Ovary (tissue), 9 donors: Measurements from ENCODE around the gene CHD9. TPM values are rescaled to one million over a fixed set of nuclear protein-coding genes. Genes with fewer than 3 reads are reported as not detected.

Experiments
- DNase-seq, 5 donors: peaks; one replicate each; pipeline ENCODE4 v3.0.0-alpha.2; 2019 to 2020
- H3K27ac ChIP-seq, 2 donors: fragments of 200-600 bp; one replicate each; pipeline versions ENCODE4 v1.5.1 to v1.8.0; 2019 to 2022
- H3K27me3 ChIP-seq: fragments of 200-600 bp; one replicate; pipeline ENCODE4 v1.8.0; 2022
- H3K36me3 ChIP-seq: fragments of 200-600 bp; sonication (generic); one replicate; pipeline ENCODE4 v1.5.1; 2019
- H3K4me1 ChIP-seq: one replicate; pipeline ENCODE4 v1.8.1; 2013; ENCODE audit warnings: mild to moderate bottlenecking, moderate library complexity; ENCODE audit not compliant: insufficient read depth
- H3K4me3 ChIP-seq: fragments of 200-600 bp; sonication (generic); one replicate; pipeline ENCODE4 v1.5.1; 2017
- H3K9me3 ChIP-seq, 2 donors: fragments of 200-600 bp in 1 of 2; sonication (generic) in 1 of 2; one replicate each; pipeline versions ENCODE4 v1.5.1 to v1.8.1; 2013 to 2019; ENCODE audit warnings: mild to moderate bottlenecking in 1 of 2, moderate library complexity in 1 of 2
- CTCF ChIP-seq, 3 donors: fragments of 450-650 bp in 2 of 3; fragments of 200-600 bp in 1 of 3; IDR thresholded peaks; one replicate each; pipeline versions ENCODE4 v1.5.1 to v1.8.0; 2016 to 2022; ENCODE audit warnings: antibody characterized with exemption in 3 of 3, mild to moderate bottlenecking in 1 of 3
- EP300 ChIP-seq: sonication (generic); formaldehyde crosslinking; IDR thresholded peaks from one replicate; pipeline ENCODE4 v1.6.1; 2017; ENCODE audit warnings: antibody characterized with exemption
- POLR2A ChIP-seq: fragments of 450-650 bp; IDR thresholded peaks from one replicate; pipeline ENCODE4 v1.6.1; 2017; ENCODE audit warnings: antibody characterized with exemption, mild to moderate bottlenecking, moderate library complexity
- WGBS, 3 donors: extraction: QIAGEN DNeasy Blood & Tissue Kit in 1 of 3; methylation state at CpG; one replicate each; pipeline versions ENCODE4 v1.1.5 to v1.1.7; 2013 to 2017; 5-methylcytosine and 5-hydroxymethylcytosine counted together
- intact Hi-C, 4 donors: fragments of 100-400 bp; cut with DNase I; formaldehyde crosslinking; loops; one replicate each; pipeline versions ENCODE4 v1.11.0 to v1.15.1; 2022 to 2023
- polyA plus RNA-seq, 2 donors: library from polyadenylated mRNA; stranded (reverse); fragments of 200-250 nt in 1 of 2; fragments of 350-450 nt in 1 of 2; fragmentation: Illumina TruSeq in 1 of 2; extraction: RNeasy Lipid Tissue Mini Kit (QIAGEN cat#74804) in 1 of 2; gene quantifications; one replicate each; pipeline ENCODE4 v1.2.3, GENCODE V29; 2013 to 2014
- total RNA-seq, 7 donors: library from RNA; depleted of rRNA in 2 of 7; stranded (reverse); fragments of >200 nt in 2 of 7; fragmentation: NEBNext Ultra II Directional in 3 of 7; extraction: Animal tissue kit (Norgen Biotek cat#: 25700) in 3 of 7; gene quantifications; one replicate each; pipeline versions ENCODE4 v1.1.0 to v1.2.4, GENCODE V29; 2016 to 2023
- donor health status: DM: no; HTN: no; CAD: no; lungs with moderate emphysema.
- donor health status: DM: no; HTN: no; CAD: no.
- donor health status: Bipolar disorder and iron deficiency.
- donor health status: DM: yes; HTN: yes; CAD: no.
- donor health status: DM: no; HTN: no; CAD: no.
- donor health status: DM: yes; HTN: yes; CAD: no.

Gene CHD9
- total and polyA plus RNA-seq, 9 donors = 11.8 to 100 (median 84.1) TPM

GRCh38 chr16:53061701-53062159, 6.9 kb downstream of the CHD9 start:
- no peaks in the 10 kb centered on the region for H3K4me1 ChIP-seq
- H3K27ac ChIP-seq = no peak overlapping the region
- H3K36me3 ChIP-seq = no peaks in the 10 kb centered on the region
- TF ChIP-seq CTCF (IDR thresholded peaks at IDR 0.05) (no peak), POLR2A (no peak), EP300 (no peak)
- H3K4me3 ChIP-seq = no peak overlapping the region
- no peak for DNase-seq
- intact Hi-C loops = no loop called here
- 76 to 79% (median 78%) methylated on average over 3 of the region's 3 CpGs for WGBS, 3 donors
- H3K9me3 ChIP-seq = no peaks in the 10 kb centered on the region
- no peaks in the 10 kb centered on the region for H3K27me3 ChIP-seq

GRCh38 chr16:53064081-53064578, 9.3 kb downstream of the CHD9 start:
- Histone ChIP-seq H3K4me1 (no peaks in the 10 kb centered on the region), H3K9me3 (no peaks in the 10 kb centered on the region), H3K27me3 (no peaks in the 10 kb centered on the region), H3K27ac (no peak overlapping the region), H3K4me3 (no peak overlapping the region), H3K36me3 (no peaks in the 10 kb centered on the region)
- no peak for DNase-seq
- 90 to 98% (median 93%) methylated on average over 1 of the region's 1 CpG for WGBS, 3 donors
- no peak for TF ChIP-seq POLR2A
- TF ChIP-seq CTCF (IDR thresholded peaks at IDR 0.05) = no peak
- TF ChIP-seq EP300 = no peak
- intact Hi-C loops = no loop called here

- intact Hi-C loops = no loop called here
- Histone ChIP-seq H3K4me3 (no peak overlapping the region), H3K27ac (no peak overlapping the region), H3K27me3 (no peaks in the 10 kb centered on the region), H3K9me3 (no peaks in the 10 kb centered on the region), H3K36me3 (no peaks in the 10 kb centered on the region), H3K4me1 (no peaks in the 10 kb centered on the region)
- 60 to 73% (median 67%) methylated on average over 6 of the region's 6 CpGs for WGBS, 3 donors
- DNase-seq = no peak
- no peak for TF ChIP-seq EP300
- no peak for TF ChIP-seq CTCF (IDR thresholded peaks at IDR 0.05)
- no peak for TF ChIP-seq POLR2A
These were observed 10.8 kb downstream of the CHD9 start for GRCh38 chr16:53065461-53066061.

- intact Hi-C loops = no loop called here
- WGBS, 3 donors = 85 to 88% (median 86%) methylated on average over 2 of the region's 2 CpGs
- Histone ChIP-seq H3K4me3 (no peak overlapping the region), H3K9me3 (no peaks in the 10 kb centered on the region), H3K4me1 (peaks cover 11% of the 10 kb centered on the region), H3K36me3 (no peaks in the 10 kb centered on the region), H3K27me3 (no peaks in the 10 kb centered on the region), H3K27ac (no peak overlapping the region)
- no peak for DNase-seq
- TF ChIP-seq POLR2A = no peak
- no peak for TF ChIP-seq CTCF (IDR thresholded peaks at IDR 0.05)
- TF ChIP-seq EP300 = no peak
These were observed 12.9 kb downstream of the CHD9 start for GRCh38 chr16:53067675-53068074.
